Stimulated activated naive CD4-positive, alpha-beta T cell (primary cell): ENCODE results near the gene AACS.
"Not testable (repeated sequence)": the region's sequence is repeated elsewhere in the genome, so short reads cannot be mapped to it uniquely, and the experiment has no call there.

ENCODE experiments used
- DNase-seq, 6 experiments: peaks; one replicate each; lab custom pipeline; 2025; lab: John Stamatoyannopoulos, UW

The AACS gene

GRCh38 chr12:125124320-125124966 is 59.2 kb downstream of the AACS start:
- DNase-seq = no peak

- no peak for DNase-seq
These were observed 60.0 kb downstream of the AACS start for GRCh38 chr12:125125271-125125670.

- DNase-seq = no peak
These were observed 63.4 kb downstream of the AACS start for GRCh38 chr12:125128439-125129178.

- no peak for DNase-seq
These were observed 63.9 kb downstream of the AACS start for GRCh38 chr12:125129179-125129571.

GRCh38 chr12:125129591-125130255 is 64.5 kb downstream of the AACS start:
- DNase-seq = no peak

GRCh38 chr12:125131958-125132357 is 66.7 kb downstream of the AACS start:
- no peak for DNase-seq

- DNase-seq = no peak
These were observed 67.6 kb downstream of the AACS start for GRCh38 chr12:125132698-125133400.

GRCh38 chr12:125133616-125134015 is 68.4 kb downstream of the AACS start:
- no peak for DNase-seq

GRCh38 chr12:125134576-125134975 is 69.3 kb downstream of the AACS start:
- no peak for DNase-seq

- no peak for DNase-seq
These were observed 70.7 kb downstream of the AACS start for GRCh38 chr12:125135906-125136305.

- no peak for DNase-seq
These were observed 71.5 kb downstream of the AACS start for GRCh38 chr12:125136702-125137101.

GRCh38 chr12:125137766-125138344 is 72.6 kb downstream of the AACS start:
- no peak for DNase-seq

GRCh38 chr12:125140279-125141209 is 75.3 kb downstream of the AACS start:
- DNase-seq = no peak

GRCh38 chr12:125141210-125141573 is 76.0 kb downstream of the AACS start:
- not testable (repeated sequence) for DNase-seq

- no peak for DNase-seq
These were observed 77.4 kb downstream of the AACS start for GRCh38 chr12:125142601-125143000.

- no peak for DNase-seq
These were observed 78.3 kb downstream of the AACS start for GRCh38 chr12:125143491-125143890.

GRCh38 chr12:125145196-125145595 is 80.0 kb downstream of the AACS start:
- no peak for DNase-seq

- DNase-seq = no peak
These were observed 83.1 kb downstream of the AACS start for GRCh38 chr12:125148316-125148715.

GRCh38 chr12:125149160-125150108 is 84.2 kb downstream of the AACS start:
- DNase-seq = no peak

GRCh38 chr12:125151284-125151683 is 86.0 kb downstream of the AACS start:
- no peak for DNase-seq
